HEK293 (cell line): Measurements from ENCODE around the gene CELF1.
A peak's percentile ranks its signal among the peaks of the same experiment; 100 is the strongest.

ENCODE experiments used
- BCL11A ChIP-seq: fragments of 450-650 bp; formaldehyde crosslinking; IDR thresholded peaks from 2 replicates; pipeline ENCODE4 v1.5.1; 2016; ENCODE audit warnings: low read depth, missing biosample characterization, missing genetic modification characterization
- BCL11B ChIP-seq: fragments of 450-650 bp; formaldehyde crosslinking; IDR thresholded peaks from 2 replicates; pipeline ENCODE4 v1.5.1; 2016; ENCODE audit warnings: low read depth, missing biosample characterization, missing genetic modification characterization
- HOXA7 ChIP-seq: sonication (generic); formaldehyde crosslinking; IDR thresholded peaks from 2 replicates; pipeline ENCODE4 v1.8.1; 2022; ENCODE audit warnings: missing genetic modification reagents, borderline replicate concordance
- MEIS1 ChIP-seq: sonication (generic); formaldehyde crosslinking; IDR thresholded peaks from 2 replicates; pipeline ENCODE4 v1.8.1; 2022; ENCODE audit warnings: missing genetic modification reagents, mild to moderate bottlenecking, borderline replicate concordance
- RBAK ChIP-seq: fragments of 450-650 bp; formaldehyde crosslinking; IDR thresholded peaks from 2 replicates; pipeline ENCODE4 v1.5.1; 2016; ENCODE audit warnings: missing biosample characterization, missing genetic modification characterization
- SP2 ChIP-seq: fragments of 450-650 bp; formaldehyde crosslinking; IDR thresholded peaks from 2 replicates; pipeline ENCODE4 v1.5.1; 2016; ENCODE audit warnings: missing biosample characterization, missing genetic modification characterization
- WT1 ChIP-seq: fragments of 450-650 bp; formaldehyde crosslinking; IDR thresholded peaks from 2 replicates; pipeline ENCODE4 v1.5.1; 2016; ENCODE audit warnings: missing biosample characterization, missing genetic modification characterization
- ZBTB48 ChIP-seq: fragments of 450-650 bp; formaldehyde crosslinking; IDR thresholded peaks from 2 replicates; pipeline ENCODE4 v1.5.1; 2016; ENCODE audit warnings: missing biosample characterization, missing genetic modification characterization
- ZBTB8A ChIP-seq: fragments of 450-650 bp; formaldehyde crosslinking; IDR thresholded peaks from 2 replicates; pipeline ENCODE4 v1.5.1; 2016; ENCODE audit warnings: missing biosample characterization, missing genetic modification characterization
- ZNF10 ChIP-seq: fragments of 450-650 bp; formaldehyde crosslinking; IDR thresholded peaks from 2 replicates; pipeline ENCODE4 v1.5.1; 2017; ENCODE audit warnings: missing biosample characterization, missing genetic modification characterization
- ZNF112 ChIP-seq: fragments of 450-650 bp; formaldehyde crosslinking; IDR thresholded peaks from 2 replicates; pipeline ENCODE4 v1.5.0; 2017; ENCODE audit warnings: missing biosample characterization, missing genetic modification characterization
- ZNF138 ChIP-seq: fragments of 450-650 bp; formaldehyde crosslinking; IDR thresholded peaks from 2 replicates; pipeline ENCODE4 v1.5.1; 2016; ENCODE audit warnings: missing biosample characterization, missing genetic modification characterization, borderline replicate concordance
- ZNF239 ChIP-seq: fragments of 450-650 bp; formaldehyde crosslinking; IDR thresholded peaks from 2 replicates; pipeline ENCODE4 v1.5.1; 2016; ENCODE audit warnings: missing biosample characterization, missing genetic modification characterization
- ZNF335 ChIP-seq: fragments of 450-650 bp; formaldehyde crosslinking; conservative IDR thresholded peaks from 2 replicates; pipeline ENCODE4 v1.5.1; 2016; ENCODE audit warnings: missing biosample characterization, missing genetic modification characterization
- ZNF473 ChIP-seq: fragments of 450-650 bp; formaldehyde crosslinking; IDR thresholded peaks from 2 replicates; pipeline ENCODE4 v1.5.1; 2017; ENCODE audit warnings: missing biosample characterization, missing genetic modification characterization
- ZNF600 ChIP-seq: fragments of 450-650 bp; formaldehyde crosslinking; IDR thresholded peaks from 2 replicates; pipeline ENCODE4 v1.5.1; 2016; ENCODE audit warnings: missing biosample characterization, missing genetic modification characterization
- TF ChIP-seq, protein P1 (sequence below): fragments of 450-650 bp; IDR thresholded peaks from 2 replicates; pipeline ENCODE4 v1.5.1; 2018; ENCODE audit warnings: missing biosample characterization, missing genetic modification characterization
- TF ChIP-seq, protein P2 (sequence below): fragments of 450-650 bp; formaldehyde crosslinking; IDR thresholded peaks from 2 replicates; pipeline ENCODE4 v1.5.1; 2016; ENCODE audit warnings: missing biosample characterization, missing genetic modification characterization
- TF ChIP-seq, protein P3 (sequence below): fragments of 450-650 bp; formaldehyde crosslinking; conservative IDR thresholded peaks from 2 replicates; pipeline ENCODE4 v1.5.1; 2016; ENCODE audit warnings: low read depth, missing biosample characterization, missing genetic modification characterization
- TF ChIP-seq, protein P4 (sequence below): IDR thresholded peaks from 2 replicates; pipeline ENCODE4 v1.6.1; 2011; ENCODE audit warnings: mild to moderate bottlenecking, low read depth, low read length, borderline replicate concordance
- TF ChIP-seq, protein P5 (sequence below): fragments of 450-650 bp; formaldehyde crosslinking; IDR thresholded peaks from 2 replicates; pipeline ENCODE4 v1.5.1; 2016; ENCODE audit warnings: missing biosample characterization, missing genetic modification characterization
- TF ChIP-seq, protein P6 (sequence below): fragments of 450-650 bp; formaldehyde crosslinking; IDR thresholded peaks from 2 replicates; pipeline ENCODE4 v1.5.1; 2016; ENCODE audit warnings: missing biosample characterization, missing genetic modification characterization
- TF ChIP-seq, protein P7 (sequence below): fragments of 450-650 bp; formaldehyde crosslinking; IDR thresholded peaks from 2 replicates; pipeline ENCODE4 v1.5.1; 2016; ENCODE audit warnings: missing biosample characterization, missing genetic modification characterization
- TF ChIP-seq, protein P8 (sequence below): fragments of 450-650 bp; formaldehyde crosslinking; IDR thresholded peaks from 2 replicates; pipeline ENCODE4 v1.5.1; 2017; ENCODE audit warnings: missing biosample characterization, mild to moderate bottlenecking, missing genetic modification characterization, moderate library complexity

Gene CELF1

DNA sequence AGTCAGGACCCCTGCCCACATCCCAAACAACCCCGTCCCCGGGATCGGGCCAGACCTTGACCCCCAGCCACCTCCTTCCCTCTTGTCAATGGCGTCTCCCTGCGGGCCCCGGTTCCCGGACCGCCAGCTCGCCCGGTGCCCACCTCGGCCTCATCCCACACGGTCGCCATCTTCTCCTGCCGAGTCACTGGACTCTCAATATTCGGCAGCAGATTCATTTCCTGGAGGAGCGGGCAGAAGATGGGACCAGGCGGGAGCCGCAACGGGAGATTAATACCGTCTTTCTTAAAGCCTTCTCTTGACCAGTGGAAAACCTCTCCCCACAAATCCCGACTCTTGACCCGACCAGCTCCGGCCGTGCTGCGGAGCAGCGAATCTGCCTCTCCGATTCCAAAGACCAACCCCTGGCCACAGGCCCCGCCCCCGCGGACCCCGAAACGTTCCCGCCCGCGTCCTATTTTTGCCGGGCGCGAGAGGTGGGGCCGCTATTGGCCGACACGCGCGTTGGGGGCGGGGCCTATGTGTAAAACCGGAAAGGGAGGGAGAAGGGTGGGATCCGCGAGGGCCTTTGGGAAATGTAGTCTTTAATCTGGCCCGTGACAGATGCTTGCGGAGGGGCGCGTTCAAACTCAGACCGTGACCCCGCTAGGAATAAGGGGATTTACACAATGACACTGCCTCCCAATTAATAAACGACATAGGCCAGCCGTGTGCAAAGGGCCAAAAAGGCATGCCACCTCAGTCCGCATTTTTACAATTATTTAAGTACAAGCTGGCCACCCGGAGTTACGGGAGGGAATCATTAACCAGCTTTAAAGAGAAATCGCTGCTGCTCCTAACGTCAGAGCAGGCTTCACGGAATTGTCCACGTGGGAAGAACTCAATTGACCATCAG, 126.6 kb downstream of the CELF1 start, which contains the start of gene PSMC3 (continued):
- TF ChIP-seq, protein P1, sequence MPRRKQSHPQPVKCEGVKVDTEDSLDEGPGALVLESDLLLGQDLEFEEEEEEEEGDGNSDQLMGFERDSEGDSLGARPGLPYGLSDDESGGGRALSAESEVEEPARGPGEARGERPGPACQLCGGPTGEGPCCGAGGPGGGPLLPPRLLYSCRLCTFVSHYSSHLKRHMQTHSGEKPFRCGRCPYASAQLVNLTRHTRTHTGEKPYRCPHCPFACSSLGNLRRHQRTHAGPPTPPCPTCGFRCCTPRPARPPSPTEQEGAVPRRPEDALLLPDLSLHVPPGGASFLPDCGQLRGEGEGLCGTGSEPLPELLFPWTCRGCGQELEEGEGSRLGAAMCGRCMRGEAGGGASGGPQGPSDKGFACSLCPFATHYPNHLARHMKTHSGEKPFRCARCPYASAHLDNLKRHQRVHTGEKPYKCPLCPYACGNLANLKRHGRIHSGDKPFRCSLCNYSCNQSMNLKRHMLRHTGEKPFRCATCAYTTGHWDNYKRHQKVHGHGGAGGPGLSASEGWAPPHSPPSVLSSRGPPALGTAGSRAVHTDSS, result no peak
- no peak for TF ChIP-seq MEIS1 (CRISPR knock-in tag)
- TF ChIP-seq ZNF335 (tag by site-specific recombination), result peak; percentile 7
- TF ChIP-seq ZBTB8A (tag by site-specific recombination), result peak; percentile 62
- TF ChIP-seq, protein P2, sequence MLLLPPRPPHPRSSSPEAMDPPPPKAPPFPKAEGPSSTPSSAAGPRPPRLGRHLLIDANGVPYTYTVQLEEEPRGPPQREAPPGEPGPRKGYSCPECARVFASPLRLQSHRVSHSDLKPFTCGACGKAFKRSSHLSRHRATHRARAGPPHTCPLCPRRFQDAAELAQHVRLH (tag by site-specific recombination), result peak; percentile 85
- TF ChIP-seq BCL11A (tag by site-specific recombination), result 0 out of 2 replicates have a peak, but pooled peaks have one; percentile 28
- TF ChIP-seq, protein P3, sequence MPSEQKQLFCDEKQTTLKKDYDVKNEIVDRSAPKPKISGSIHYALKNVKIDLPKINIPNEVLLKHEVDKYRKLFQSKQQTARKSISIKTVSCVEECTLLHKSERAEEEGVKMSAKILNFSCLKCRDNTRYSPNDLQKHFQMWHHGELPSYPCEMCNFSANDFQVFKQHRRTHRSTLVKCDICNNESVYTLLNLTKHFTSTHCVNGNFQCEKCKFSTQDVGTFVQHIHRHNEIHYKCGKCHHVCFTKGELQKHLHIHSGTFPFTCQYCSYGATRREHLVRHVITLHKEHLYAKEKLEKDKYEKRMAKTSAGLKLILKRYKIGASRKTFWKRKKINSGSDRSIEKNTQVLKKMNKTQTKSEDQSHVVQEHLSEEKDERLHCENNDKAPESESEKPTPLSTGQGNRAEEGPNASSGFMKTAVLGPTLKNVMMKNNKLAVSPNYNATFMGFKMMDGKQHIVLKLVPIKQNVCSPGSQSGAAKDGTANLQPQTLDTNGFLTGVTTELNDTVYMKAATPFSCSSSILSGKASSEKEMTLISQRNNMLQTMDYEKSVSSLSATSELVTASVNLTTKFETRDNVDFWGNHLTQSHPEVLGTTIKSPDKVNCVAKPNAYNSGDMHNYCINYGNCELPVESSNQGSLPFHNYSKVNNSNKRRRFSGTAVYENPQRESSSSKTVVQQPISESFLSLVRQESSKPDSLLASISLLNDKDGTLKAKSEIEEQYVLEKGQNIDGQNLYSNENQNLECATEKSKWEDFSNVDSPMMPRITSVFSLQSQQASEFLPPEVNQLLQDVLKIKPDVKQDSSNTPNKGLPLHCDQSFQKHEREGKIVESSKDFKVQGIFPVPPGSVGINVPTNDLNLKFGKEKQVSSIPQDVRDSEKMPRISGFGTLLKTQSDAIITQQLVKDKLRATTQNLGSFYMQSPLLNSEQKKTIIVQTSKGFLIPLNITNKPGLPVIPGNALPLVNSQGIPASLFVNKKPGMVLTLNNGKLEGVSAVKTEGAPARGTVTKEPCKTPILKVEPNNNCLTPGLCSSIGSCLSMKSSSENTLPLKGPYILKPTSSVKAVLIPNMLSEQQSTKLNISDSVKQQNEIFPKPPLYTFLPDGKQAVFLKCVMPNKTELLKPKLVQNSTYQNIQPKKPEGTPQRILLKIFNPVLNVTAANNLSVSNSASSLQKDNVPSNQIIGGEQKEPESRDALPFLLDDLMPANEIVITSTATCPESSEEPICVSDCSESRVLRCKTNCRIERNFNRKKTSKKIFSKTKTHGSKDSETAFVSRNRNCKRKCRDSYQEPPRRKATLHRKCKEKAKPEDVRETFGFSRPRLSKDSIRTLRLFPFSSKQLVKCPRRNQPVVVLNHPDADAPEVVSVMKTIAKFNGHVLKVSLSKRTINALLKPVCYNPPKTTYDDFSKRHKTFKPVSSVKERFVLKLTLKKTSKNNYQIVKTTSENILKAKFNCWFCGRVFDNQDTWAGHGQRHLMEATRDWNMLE (tag by site-specific recombination), result peak; percentile 26; the same call in 1 of the 2 replicates
- no peak for TF ChIP-seq ZNF239 (tag by site-specific recombination)
- TF ChIP-seq ZNF138 (tag by site-specific recombination), result no peak
- peak; percentile 68; the same call in 1 of the 2 replicates for TF ChIP-seq BCL11B (tag by site-specific recombination)
- TF ChIP-seq HOXA7 (CRISPR knock-in tag), result no peak
- no peak for TF ChIP-seq ZNF10 (tag by site-specific recombination)
- TF ChIP-seq, protein P4, sequence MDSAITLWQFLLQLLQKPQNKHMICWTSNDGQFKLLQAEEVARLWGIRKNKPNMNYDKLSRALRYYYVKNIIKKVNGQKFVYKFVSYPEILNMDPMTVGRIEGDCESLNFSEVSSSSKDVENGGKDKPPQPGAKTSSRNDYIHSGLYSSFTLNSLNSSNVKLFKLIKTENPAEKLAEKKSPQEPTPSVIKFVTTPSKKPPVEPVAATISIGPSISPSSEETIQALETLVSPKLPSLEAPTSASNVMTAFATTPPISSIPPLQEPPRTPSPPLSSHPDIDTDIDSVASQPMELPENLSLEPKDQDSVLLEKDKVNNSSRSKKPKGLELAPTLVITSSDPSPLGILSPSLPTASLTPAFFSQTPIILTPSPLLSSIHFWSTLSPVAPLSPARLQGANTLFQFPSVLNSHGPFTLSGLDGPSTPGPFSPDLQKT, result no peak
- TF ChIP-seq, protein P5, sequence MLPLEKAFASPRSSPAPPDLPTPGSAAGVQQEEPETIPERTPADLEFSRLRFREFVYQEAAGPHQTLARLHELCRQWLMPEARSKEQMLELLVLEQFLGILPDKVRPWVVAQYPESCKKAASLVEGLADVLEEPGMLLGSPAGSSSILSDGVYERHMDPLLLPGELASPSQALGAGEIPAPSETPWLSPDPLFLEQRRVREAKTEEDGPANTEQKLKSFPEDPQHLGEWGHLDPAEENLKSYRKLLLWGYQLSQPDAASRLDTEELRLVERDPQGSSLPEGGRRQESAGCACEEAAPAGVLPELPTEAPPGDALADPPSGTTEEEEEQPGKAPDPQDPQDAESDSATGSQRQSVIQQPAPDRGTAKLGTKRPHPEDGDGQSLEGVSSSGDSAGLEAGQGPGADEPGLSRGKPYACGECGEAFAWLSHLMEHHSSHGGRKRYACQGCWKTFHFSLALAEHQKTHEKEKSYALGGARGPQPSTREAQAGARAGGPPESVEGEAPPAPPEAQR (tag by site-specific recombination), result 0 out of 2 replicates have a peak, but pooled peaks have one; percentile 10
- peak; percentile 97 for TF ChIP-seq SP2
- TF ChIP-seq ZNF473 (tag by site-specific recombination), result no peak
- TF ChIP-seq, protein P6, sequence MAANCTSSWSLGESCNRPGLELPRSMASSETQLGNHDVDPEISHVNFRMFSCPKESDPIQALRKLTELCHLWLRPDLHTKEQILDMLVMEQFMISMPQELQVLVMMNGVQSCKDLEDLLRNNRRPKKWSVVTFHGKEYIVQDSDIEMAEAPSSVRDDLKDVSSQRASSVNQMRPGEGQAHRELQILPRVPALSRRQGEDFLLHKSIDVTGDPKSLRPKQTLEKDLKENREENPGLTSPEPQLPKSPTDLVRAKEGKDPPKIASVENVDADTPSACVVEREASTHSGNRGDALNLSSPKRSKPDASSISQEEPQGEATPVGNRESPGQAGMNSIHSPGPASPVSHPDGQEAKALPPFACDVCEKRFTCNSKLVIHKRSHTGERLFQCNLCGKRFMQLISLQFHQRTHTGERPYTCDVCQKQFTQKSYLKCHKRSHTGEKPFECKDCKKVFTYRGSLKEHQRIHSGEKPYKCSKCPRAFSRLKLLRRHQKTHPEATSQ (tag by site-specific recombination), result no peak
- TF ChIP-seq ZNF112 (tag by site-specific recombination), result no peak
- TF ChIP-seq, protein P7, sequence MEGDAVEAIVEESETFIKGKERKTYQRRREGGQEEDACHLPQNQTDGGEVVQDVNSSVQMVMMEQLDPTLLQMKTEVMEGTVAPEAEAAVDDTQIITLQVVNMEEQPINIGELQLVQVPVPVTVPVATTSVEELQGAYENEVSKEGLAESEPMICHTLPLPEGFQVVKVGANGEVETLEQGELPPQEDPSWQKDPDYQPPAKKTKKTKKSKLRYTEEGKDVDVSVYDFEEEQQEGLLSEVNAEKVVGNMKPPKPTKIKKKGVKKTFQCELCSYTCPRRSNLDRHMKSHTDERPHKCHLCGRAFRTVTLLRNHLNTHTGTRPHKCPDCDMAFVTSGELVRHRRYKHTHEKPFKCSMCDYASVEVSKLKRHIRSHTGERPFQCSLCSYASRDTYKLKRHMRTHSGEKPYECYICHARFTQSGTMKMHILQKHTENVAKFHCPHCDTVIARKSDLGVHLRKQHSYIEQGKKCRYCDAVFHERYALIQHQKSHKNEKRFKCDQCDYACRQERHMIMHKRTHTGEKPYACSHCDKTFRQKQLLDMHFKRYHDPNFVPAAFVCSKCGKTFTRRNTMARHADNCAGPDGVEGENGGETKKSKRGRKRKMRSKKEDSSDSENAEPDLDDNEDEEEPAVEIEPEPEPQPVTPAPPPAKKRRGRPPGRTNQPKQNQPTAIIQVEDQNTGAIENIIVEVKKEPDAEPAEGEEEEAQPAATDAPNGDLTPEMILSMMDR (tag by site-specific recombination), result no peak
- no peak for TF ChIP-seq ZBTB48 (tag by site-specific recombination)
- no peak; the same call in 1 of the 2 replicates for TF ChIP-seq WT1 (tag by site-specific recombination)
- no peak for TF ChIP-seq RBAK (tag by site-specific recombination)
- TF ChIP-seq, protein P8, sequence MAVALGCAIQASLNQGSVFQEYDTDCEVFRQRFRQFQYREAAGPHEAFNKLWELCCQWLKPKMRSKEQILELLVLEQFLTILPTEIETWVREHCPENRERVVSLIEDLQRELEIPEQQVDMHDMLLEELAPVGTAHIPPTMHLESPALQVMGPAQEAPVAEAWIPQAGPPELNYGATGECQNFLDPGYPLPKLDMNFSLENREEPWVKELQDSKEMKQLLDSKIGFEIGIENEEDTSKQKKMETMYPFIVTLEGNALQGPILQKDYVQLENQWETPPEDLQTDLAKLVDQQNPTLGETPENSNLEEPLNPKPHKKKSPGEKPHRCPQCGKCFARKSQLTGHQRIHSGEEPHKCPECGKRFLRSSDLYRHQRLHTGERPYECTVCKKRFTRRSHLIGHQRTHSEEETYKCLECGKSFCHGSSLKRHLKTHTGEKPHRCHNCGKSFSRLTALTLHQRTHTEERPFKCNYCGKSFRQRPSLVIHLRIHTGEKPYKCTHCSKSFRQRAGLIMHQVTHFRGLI, result no peak
- no peak for TF ChIP-seq ZNF600 (tag by site-specific recombination)
